ENCODE data around the gene ATL1.

Gene ATL1

GRCh38 chr14:50569714-50570274 lies 9.8 kb downstream of the ATL1 start:
- H3K9ac ChIP-seq = no peak overlapping the region
- no peaks in the 10 kb centered on the region for H4K20me1 ChIP-seq (ENCODE audit: insufficient read depth)
- no peaks in the 10 kb centered on the region for H3K36me3 ChIP-seq (ENCODE audit: insufficient read depth)
- H3K4me1 ChIP-seq (ENCODE audit: low read depth, poor library complexity, severe bottlenecking) = no peaks in the 10 kb centered on the region
- no peak overlapping the region for H2AFZ ChIP-seq (ENCODE audit: low read depth)
- H3K4me2 ChIP-seq = no peak overlapping the region
- H3K27ac ChIP-seq = no peak overlapping the region
- no peaks in the 10 kb centered on the region for H3K27me3 ChIP-seq (ENCODE audit: insufficient read depth, low read depth)
- TF ChIP-seq CTCF (conservative IDR thresholded peaks at IDR 0.05; ENCODE audit: low read depth, low read length) = no peak
- H3K79me2 ChIP-seq (ENCODE audit: insufficient read depth, low read depth) = no peaks in the 10 kb centered on the region
- H3K4me3 ChIP-seq (IDR thresholded peaks at IDR 0.05; ENCODE audit: insufficient read depth, low read depth, low read length) = no peak overlapping the region

- no peaks in the 10 kb centered on the region for H3K27me3 ChIP-seq (ENCODE audit: insufficient read depth, low read depth)
- H2AFZ ChIP-seq (ENCODE audit: low read depth) = no peak overlapping the region
- no peak overlapping the region for H3K27ac ChIP-seq
- no peak for TF ChIP-seq CTCF (conservative IDR thresholded peaks at IDR 0.05; ENCODE audit: low read depth, low read length)
- H3K36me3 ChIP-seq (ENCODE audit: insufficient read depth) = no peaks in the 10 kb centered on the region
- H3K9ac ChIP-seq = no peak overlapping the region
- no peaks in the 10 kb centered on the region for H4K20me1 ChIP-seq (ENCODE audit: insufficient read depth)
- no peaks in the 10 kb centered on the region for H3K79me2 ChIP-seq (ENCODE audit: insufficient read depth, low read depth)
- no peaks in the 10 kb centered on the region for H3K4me1 ChIP-seq (ENCODE audit: low read depth, poor library complexity, severe bottlenecking)
- H3K4me2 ChIP-seq = no peak overlapping the region
- H3K4me3 ChIP-seq (IDR thresholded peaks at IDR 0.05; ENCODE audit: insufficient read depth, low read depth, low read length) = no peak overlapping the region
These were observed 13.9 kb downstream of the ATL1 start for GRCh38 chr14:50573862-50574261.

GRCh38 chr14:50575769-50576168 lies 15.8 kb downstream of the ATL1 start:
- Histone ChIP-seq H2AFZ (ENCODE audit: low read depth) (no peak overlapping the region), H3K36me3 (ENCODE audit: insufficient read depth) (no peaks in the 10 kb centered on the region), H3K79me2 (ENCODE audit: insufficient read depth, low read depth) (no peaks in the 10 kb centered on the region), H3K27me3 (ENCODE audit: insufficient read depth, low read depth) (no peaks in the 10 kb centered on the region), H3K4me3 (IDR thresholded peaks at IDR 0.05; ENCODE audit: insufficient read depth, low read depth, low read length) (no peak overlapping the region), H3K4me2 (no peak overlapping the region), H3K27ac (no peak overlapping the region), H3K4me1 (ENCODE audit: low read depth, poor library complexity, severe bottlenecking) (no peaks in the 10 kb centered on the region), H3K9ac (no peak overlapping the region), H4K20me1 (ENCODE audit: insufficient read depth) (no peaks in the 10 kb centered on the region)
- no peak for TF ChIP-seq CTCF (conservative IDR thresholded peaks at IDR 0.05; ENCODE audit: low read depth, low read length)

- Histone ChIP-seq H3K4me3 (IDR thresholded peaks at IDR 0.05; ENCODE audit: insufficient read depth, low read depth, low read length) (no peak overlapping the region), H3K36me3 (ENCODE audit: insufficient read depth) (no peaks in the 10 kb centered on the region), H3K4me1 (ENCODE audit: low read depth, poor library complexity, severe bottlenecking) (no peaks in the 10 kb centered on the region), H3K9ac (no peak overlapping the region), H4K20me1 (ENCODE audit: insufficient read depth) (no peaks in the 10 kb centered on the region), H2AFZ (ENCODE audit: low read depth) (no peak overlapping the region), H3K4me2 (no peak overlapping the region), H3K27ac (no peak overlapping the region), H3K79me2 (ENCODE audit: insufficient read depth, low read depth) (no peaks in the 10 kb centered on the region), H3K27me3 (ENCODE audit: insufficient read depth, low read depth) (no peaks in the 10 kb centered on the region)
- TF ChIP-seq CTCF (conservative IDR thresholded peaks at IDR 0.05; ENCODE audit: low read depth, low read length) = no peak
These were observed 18.0 kb downstream of the ATL1 start for GRCh38 chr14:50577982-50578381.
